Activated effector memory CD4-positive, alpha-beta T cell treated with anti-CD3 and anti-CD28 coated beads, Interleukin-2, amount 50 U/mL, for 16 hours (primary cell): Measurements from ENCODE around the gene GTF2IRD1.
"Not testable (repeated sequence)": the region's sequence is repeated elsewhere in the genome, so short reads cannot be mapped to it uniquely, and the experiment has no call there.

ENCODE experiments used
- DNase-seq: peaks from one replicate; pipeline ENCODE4 v3.0.0-alpha.2; 2020

Gene GTF2IRD1

DNA sequence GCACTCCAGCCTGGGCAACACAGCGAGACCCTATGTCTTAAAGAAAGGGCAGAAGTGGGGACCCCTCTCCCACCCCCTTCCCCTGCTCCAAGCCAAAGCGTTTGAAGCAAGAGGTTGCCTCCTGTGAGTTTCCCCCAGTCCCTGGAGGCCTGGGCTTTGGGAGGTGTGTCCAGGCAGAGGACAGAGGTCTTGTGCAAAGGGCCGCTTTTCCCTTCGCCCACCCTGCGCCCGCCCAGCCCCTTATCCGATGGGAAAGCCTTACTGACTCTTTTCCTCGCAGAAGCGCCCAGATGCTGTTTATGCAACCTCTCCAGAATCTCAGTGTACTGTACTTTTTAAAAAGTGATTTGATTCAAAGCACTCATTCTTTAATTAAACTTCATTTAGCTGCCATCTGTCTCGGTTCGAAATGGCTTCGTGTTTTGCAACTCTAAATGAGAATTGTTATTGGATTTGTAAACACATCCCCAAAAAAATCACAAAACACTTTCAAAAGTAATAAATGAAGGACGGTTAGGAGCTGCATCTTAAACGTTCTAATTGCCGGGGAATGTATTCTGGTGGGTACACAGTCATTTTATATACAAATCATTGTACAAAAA lies 153.3 kb downstream of the GTF2IRD1 start:
- DNase-seq = no peak

DNA sequence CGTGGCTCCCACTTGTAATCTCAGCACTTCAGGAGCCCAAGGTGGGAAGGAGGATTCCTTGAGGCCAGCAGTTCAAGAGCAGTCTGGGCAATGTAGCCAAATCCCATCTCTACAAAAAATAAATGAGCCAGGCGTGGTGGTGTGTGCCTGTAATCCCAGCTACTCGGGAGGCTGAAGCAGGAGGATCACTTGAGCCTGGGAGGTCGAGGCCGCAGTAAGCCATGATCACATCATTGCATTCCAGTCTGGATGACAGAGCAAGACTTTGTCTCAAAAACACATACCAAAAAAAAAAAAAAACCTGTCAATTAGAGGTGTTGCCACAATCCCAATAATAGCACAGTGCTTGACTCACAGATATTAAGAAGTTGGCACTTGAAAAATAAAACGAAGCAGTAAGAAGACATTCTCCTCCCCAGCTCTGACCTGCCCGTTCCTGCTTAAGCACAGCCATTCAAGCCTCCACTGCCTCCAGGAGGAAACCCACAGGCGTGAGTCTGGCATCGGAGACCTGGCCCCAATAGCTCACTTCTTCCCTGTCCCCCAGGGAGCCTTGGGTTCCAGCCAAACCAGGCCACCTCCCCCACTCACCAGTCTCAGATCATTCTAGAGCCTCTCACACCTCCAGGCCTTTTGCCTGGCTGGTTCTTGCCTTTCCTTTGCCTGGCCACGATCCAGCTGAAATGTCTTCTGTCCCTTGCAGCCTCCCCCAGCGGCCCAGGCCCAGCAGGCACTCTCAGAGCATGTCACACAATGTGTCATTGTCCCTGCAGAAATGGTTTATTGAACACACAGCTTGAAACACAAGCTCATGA lies 158.5 kb downstream of the GTF2IRD1 start:
- DNase-seq = no peak

DNA sequence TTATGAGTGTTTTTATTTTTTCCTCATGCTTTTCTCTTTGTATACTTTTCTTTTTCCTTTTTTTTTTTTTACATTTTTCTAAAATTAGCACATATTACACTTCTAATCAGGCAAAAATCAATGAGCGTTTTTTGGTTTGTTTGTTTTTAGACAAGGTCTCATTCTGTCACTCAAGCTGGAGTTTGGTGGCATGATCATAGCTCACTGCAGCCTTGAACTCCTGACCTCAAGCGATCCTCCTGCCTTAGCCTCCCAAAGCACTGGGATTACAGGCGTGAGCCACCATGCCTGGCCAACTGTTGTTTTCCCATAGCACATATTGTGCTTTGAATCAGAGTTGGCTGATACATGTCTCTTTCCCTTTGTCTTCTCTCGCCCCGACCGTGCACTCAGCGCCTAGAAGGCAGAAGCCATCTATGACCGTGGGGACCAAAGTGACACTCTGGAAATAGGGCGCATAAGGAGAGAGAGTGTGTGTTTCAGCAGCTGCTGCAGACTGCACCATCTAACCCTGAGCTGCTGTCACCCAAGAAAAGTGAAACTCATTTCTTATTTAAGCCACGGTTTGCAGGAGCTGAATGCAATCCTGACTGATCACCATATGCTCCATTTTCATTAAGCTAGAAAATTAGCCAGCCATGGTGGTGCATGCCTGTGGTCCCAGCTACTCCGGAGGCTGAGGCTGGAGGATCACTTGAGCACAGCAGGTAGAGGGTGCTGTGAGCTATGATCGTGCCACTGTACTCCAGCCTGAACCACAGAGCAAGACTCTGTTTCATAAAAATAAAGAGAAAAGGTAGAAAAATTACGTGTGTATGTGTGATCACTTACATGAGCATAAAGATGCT lies 162.5 kb downstream of the GTF2IRD1 start:
- DNase-seq = no peak

DNA sequence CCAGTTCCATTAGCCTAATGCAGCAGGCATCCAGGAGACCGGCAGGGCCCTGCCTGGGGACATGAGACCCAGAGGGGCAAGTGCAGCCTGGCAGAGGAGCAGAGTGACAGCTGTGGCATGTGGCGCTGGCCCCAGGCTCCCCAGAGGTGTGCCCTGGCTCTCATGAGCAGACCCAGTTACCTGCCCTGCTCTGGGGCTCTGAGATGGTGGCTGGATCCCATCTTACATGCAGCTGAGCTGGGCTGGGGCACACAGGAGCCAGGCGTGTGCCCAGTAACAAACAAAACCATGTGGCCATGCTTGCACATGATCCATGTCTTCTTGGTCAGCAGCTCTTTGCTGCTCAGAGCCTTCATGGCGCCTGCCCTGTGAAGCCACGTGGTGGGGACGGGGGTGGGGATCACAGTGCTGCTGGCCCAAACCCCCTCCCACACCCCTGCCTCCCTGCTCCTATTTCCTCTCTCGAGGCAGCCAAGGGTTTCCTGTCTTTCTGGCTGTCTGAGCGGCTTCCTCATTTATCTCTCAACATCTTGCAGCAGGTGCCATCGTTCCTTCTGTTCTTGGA lies 163.6 kb downstream of the GTF2IRD1 start:
- peak; percentile 64 for DNase-seq

DNA sequence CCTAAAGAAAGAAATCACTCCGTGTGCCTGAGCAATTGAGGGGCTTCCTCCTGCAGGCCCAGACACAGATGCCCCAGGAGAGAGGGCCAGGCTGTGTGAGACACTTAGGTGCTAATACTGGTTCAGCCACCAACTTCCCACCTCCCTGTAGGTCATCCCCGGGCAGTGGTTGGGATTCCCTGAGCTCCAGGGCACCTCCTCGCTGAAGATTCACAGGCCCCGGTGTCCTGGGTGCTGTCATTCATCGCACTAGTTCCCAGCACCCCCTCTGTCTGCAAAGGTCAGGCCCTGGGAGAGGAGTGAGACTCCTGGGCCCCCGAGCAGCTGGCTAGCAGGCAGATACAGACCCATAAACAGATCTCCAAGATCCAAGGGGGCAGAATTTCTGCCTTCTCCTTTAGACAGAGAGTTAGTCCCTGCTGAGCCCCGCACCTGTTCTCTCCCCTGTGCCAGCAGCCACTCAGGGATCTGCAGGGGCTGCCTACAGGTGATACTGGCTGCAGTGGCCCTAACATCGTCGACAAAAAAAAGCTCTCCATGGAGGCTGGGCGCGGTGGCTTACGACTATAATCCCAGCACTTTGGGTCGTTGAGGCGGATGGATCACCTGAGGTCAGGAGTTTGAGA lies 165.6 kb downstream of the GTF2IRD1 start:
- DNase-seq = no peak

DNA sequence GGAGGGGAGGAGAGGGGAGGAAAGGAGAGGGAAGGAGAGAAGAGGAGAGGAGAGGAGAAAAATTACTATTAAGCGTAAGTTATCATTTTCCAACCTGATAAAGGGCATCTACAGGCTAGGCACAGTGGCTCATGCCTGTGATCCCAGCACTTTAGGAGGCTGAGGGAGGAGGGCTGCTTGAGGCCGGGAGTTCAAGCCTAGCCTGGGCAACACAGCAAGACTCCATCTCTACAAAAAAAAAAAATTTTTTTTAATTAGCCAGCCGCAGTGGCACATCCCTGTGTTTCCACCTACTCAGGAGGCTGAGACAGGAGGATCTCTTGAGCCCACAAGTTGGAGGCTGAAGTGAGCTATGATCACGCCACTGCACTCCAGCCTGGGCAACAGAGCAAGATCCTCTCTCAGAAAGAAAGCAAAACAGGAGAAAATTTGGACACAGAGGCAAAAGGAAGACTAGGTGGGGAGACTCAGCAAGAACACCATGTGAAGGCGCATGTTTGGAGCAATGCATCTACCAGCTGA lies 168.6 kb downstream of the GTF2IRD1 start:
- no peak for DNase-seq

DNA sequence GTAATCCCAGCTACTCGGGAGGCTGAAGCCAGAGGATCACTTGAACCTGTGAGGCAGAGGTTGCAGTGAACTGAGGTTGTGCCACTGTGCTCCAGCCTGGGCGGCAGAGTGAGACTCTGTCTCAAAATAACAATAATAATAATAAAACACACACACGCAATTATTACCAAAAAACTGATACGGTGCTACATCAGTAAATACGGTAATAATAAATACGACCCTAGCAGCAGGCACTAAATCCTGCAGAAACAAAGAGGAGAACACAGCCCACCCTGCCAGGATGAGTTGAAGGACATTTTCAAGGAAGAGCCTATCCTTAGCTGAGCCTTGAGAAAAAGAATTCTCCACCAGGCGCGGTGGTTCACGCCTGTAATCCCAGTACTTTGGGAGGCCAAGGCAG lies 169.4 kb downstream of the GTF2IRD1 start:
- DNase-seq = no peak

DNA sequence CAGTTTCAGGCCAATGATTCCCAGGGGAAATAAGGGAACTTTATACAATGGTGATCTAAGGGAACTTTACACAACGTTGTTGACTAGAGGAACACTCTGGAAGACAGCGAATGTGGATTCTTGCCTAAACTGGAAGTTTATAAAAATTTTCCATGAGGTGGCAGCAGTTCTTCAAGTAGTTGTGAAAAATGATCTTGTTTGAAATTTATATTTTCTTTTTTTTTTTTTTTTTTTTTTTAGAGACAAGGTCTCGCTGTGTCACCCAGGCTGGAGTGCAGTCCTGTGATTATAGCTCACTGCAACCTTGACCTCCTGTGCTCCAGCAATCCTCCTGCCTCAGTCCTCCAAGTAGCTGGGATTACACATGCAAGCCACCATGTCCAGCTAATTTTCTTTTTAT lies 171.7 kb downstream of the GTF2IRD1 start:
- DNase-seq = no peak

DNA sequence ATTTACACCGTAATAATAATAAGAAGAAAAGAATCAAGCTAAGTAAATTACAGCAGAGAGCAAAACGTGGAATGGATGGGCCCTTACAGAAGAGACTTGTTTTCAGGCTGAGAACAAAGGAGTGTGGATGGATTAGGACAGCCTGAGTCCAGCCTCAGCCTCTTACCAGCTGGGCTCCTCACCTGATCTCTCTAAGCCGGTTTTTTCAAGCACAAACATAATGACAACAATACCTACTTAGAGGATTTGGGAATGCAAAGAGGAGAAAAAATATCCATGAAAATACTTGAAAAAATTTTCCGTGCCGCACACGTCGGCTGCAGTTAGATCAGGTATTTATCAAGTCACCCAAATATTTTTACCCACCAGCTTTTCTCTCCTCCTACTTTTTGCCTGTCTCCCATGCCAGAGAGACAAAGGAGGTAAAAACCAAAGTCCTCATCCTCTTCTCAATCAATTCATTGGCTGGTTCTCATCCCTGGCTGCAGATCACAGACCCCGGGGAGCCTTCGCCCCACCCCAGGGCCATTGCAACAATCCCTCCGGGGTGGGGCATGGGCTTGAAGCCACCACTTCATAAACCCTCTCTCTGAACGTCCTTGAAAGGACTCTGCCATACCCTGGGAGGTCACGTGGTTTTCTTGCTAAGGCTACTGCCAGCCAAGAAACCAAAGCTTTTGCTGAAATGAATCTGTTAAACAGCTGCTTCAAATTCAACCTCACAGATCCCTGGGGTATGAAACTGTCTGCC lies 174.1 kb downstream of the GTF2IRD1 start:
- no peak for DNase-seq

DNA sequence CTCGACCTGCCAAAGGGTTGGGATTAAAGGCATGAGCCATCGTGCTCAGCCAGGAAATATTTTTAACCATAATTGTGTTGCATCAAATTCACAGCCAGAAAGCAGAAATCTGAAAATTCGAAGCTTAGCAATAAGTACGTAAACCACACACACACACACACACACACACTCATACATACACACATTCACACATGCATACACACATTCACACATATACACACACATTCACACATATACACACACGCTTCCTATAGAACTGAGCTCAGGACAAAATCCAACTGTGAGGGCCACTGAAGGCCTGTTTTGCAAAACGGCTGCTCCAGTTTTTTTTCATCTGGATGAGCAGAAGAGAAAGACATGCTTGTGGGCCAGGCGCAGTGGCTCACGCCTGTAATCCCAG lies 178.8 kb downstream of the GTF2IRD1 start:
- DNase-seq = no peak

DNA sequence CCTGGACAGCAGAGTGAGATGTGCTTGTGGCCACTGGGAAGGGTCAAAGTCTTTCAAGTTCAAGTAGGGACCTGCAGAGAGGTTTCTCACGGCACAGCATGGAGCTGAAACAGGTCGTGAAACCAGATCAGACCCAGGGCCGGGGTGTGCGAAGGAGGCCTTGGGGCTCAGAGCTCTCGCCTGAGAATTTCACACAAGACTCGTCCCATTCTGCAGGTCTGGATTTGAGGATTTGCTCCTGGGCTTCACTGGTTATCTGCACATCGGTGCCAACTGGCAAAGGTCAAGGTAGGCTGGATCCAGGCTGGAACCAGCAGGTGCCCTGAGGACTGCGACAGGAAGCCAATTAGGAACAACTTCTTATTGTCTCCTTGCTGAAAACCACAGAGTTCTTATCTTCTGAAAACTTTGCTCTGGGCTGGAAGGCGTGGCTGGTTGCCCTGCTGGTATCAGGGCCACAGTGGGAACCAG lies 179.8 kb downstream of the GTF2IRD1 start:
- DNase-seq = no peak

DNA sequence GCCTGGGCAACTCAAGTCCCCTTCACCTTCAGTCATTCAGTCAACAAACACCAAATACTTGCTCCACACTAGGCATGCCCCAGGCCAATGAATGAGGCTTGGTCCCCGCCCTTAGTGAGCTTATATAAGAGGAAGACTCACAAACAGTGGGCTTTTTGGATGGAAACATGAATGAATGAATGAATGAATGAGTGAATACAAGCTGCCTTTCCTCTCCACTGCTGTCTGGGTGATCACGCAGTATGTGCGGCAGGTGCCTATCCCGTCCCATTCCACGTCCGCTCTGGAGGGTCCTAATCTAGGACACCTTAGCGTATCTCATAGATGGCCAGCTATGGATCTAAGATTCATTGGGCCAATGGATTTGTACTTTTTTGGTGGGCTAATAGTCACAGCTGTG lies 184.0 kb downstream of the GTF2IRD1 start:
- DNase-seq = no peak

DNA sequence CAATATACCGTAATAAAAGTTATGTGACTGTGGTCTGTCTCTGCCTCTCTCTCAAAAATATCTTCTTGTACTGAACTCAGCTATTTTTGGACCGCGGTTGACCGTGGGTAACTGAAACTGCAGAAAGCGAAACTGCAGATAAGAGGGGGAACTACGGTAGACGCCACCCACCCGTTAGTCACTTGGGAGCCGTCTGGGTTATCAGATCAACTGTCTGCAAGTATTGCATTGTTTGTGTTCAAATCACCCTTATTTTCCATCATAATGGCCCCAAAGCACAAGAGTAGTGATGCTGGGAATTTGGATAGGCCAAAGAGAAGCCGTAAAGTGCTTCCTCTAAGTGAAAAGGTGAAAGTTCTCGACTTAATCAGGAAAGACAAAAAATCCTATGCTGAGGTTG lies 196.3 kb downstream of the GTF2IRD1 start:
- DNase-seq = peak; percentile 93

DNA sequence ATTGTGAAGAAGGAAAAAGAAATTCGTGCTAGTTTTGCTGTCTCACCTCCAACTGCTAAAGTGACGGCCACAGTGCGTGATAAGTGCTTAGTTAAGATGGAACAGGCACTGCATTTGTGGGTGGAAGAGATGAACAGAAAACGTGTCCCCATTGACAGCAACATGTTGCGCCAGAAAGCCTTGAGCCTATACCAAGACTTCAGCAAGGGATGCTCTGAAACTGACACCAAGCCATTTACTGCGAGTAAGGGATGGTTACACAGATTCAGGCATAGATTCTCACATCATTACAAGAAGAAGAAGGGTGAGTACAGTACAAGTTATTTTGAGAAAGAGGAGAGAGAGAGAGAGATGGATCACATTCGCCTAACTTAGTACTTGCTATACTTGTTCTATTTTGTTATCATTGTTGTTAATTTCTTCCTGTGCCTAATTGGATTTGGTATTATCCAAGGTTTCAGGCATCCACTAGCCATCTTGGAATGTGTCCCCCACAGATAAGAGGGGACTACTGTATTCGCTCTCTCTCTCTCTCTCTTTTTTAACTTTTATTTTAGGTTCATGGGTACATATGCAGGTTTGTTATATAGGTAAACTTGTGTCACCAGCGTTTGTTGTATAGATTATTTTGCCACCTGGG lies 196.9 kb downstream of the GTF2IRD1 start:
- peak; percentile 73 for DNase-seq

DNA sequence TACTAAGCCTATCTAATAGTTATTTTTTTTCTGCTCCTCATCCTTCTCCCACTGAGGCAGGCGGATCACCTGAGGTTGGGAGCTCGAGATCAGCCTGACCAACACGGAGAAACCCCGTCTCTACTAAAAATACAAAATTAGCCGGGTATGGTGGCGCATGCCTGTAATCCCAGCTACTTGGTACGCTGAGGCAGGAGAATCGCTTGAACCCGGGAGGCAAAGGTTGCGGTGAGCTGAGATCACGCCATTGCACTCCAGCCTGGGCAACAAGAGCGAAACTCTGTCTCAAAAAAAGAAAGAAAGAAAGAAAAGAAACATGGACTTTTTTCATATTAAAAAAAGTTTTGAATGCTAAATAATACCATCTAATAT lies 197.4 kb downstream of the GTF2IRD1 start:
- DNase-seq = not testable (repeated sequence)
